ENCODE results near the gene UGT1A5. TPM values are rescaled to one million over a fixed set of nuclear protein-coding genes. Genes with fewer than 3 reads are reported as not detected.

The UGT1A5 gene
- total and polyA plus RNA-seq, 8 donors = not detected

DNA sequence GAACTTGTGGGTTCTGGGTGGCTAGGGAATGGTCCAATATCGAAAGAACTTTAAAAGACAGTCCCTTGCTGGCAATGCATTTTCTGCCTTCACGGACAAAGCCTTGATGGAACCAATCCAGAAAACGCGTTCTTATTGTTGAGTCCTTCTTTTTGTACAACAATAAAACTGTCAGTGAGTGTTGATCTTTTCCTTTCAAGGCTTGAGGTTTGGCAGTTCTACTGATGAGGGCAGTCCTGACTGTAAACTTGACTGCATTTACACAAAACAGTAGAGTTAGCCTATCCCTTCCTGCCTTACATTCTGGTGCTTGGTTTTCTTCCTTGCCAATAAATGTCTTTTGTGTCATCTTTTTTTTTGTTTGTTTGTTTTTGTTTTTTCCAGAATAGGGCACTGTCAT, 33.5 kb upstream of the UGT1A5 start:
- no peak for FAIRE-seq
- 54 to 59% methylated on average over 4 of the region's 4 CpGs for WGBS, 2 donors
- no peak for ATAC-seq

DNA sequence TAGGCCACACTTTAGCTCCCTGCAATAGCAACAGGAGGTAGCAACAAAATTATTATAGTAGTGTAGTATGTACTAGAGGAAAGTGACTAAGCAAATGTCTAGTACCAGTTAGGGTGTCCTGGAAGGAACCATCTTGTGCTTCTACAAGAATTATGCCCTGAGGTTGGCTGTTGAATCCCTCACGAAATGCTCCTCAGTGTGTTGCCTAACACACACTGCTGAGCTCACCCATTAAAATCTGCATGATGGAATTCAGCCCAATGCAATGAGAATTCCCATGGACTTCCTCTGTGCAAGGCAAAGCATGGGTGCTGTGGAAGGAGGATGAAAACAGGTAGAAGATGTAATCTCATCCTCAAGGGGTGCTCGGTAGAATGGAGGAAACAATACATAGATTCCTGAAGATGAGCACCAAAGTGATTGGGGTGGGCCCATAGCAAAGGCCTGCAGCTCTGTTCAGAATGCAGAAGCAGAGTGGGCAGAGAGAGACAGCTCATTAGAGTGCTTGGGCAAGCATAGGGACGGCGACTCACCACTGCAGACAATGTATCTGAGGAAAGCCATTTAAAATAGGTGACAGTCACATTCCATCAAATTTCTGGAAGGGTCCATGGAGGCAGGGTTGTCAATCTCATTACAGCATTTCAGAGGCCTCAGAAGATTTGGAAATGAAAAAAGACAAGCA, 32.2 kb upstream of the UGT1A5 start:
- 83 to 85% methylated on average over 4 of the region's 4 CpGs for WGBS, 2 donors
- Histone ChIP-seq H3K27me3 (no peaks in the 10 kb centered on the region), H3K4me1 (no peaks in the 10 kb centered on the region), H3K9me3 (no peaks in the 10 kb centered on the region), H3K27ac (no peak overlapping the region), H3K4me3 (no peak overlapping the region), H3K36me3 (no peaks in the 10 kb centered on the region)
- FAIRE-seq = no peak
- no peak for DNase-seq
- intact Hi-C loops (cut with DNase I) = no loop called here
- ATAC-seq = no peak
- TF ChIP-seq, protein P1, sequence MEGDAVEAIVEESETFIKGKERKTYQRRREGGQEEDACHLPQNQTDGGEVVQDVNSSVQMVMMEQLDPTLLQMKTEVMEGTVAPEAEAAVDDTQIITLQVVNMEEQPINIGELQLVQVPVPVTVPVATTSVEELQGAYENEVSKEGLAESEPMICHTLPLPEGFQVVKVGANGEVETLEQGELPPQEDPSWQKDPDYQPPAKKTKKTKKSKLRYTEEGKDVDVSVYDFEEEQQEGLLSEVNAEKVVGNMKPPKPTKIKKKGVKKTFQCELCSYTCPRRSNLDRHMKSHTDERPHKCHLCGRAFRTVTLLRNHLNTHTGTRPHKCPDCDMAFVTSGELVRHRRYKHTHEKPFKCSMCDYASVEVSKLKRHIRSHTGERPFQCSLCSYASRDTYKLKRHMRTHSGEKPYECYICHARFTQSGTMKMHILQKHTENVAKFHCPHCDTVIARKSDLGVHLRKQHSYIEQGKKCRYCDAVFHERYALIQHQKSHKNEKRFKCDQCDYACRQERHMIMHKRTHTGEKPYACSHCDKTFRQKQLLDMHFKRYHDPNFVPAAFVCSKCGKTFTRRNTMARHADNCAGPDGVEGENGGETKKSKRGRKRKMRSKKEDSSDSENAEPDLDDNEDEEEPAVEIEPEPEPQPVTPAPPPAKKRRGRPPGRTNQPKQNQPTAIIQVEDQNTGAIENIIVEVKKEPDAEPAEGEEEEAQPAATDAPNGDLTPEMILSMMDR (IDR thresholded peaks at IDR 0.05) = no peak

More for the DNA sequence above, 33.5 kb upstream of the UGT1A5 start:
- no peak for DNase-seq
- H3K9me3 ChIP-seq = no peaks in the 10 kb centered on the region
- TF ChIP-seq, protein P1 (IDR thresholded peaks at IDR 0.05) = no peak
- no peak overlapping the region for H3K27ac ChIP-seq
- H3K36me3 ChIP-seq = no peaks in the 10 kb centered on the region
- intact Hi-C loops (cut with DNase I) = no loop called here
- H3K27me3 ChIP-seq = no peaks in the 10 kb centered on the region
- H3K4me1 ChIP-seq = no peaks in the 10 kb centered on the region
- H3K4me3 ChIP-seq = no peak overlapping the region

DNA sequence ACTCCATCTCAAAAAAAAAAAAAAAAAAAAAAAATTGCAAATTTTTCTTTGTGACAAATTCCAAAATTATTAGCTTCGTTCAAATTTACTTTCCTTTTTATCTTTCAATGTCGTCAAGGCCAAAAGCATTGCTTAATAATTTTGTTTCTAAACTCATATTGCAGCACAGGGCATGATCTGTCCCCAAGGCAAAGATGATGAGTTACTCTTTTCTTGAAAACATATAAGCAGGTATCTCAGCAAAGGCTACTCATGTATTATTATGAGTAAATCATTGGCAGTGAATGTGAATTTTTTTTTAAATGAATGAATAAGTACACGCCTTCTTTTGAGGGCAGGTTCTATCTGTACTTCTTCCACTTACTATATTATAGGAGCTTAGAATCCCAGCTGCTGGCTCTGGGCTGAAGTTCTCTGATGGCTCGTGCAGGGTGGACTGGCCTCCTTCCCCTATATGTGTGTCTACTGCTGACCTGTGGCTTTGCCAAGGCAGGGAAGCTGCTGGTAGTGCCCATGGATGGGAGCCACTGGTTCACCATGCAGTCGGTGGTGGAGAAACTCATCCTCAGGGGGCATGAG, 31.1 kb upstream of the UGT1A5 start, which contains the start of gene UGT1A7:
Gene UGT1A7 (plus strand): TSS at position 381 of the 579 bp plus-strand sequence. CDS start 37 bp downstream, at position 418.
- Histone ChIP-seq H3K4me1 (no peaks in the 10 kb centered on the region), H3K27me3 (no peaks in the 10 kb centered on the region), H3K9me3 (no peaks in the 10 kb centered on the region), H3K4me3 (no peak within 1 kb of the TSS), H3K27ac (no peak within 1 kb of the TSS), H3K36me3 (no peaks in the 10 kb centered on the region)
- TF ChIP-seq, protein P1 (IDR thresholded peaks at IDR 0.05) = no peak
- no peak for DNase-seq
- no peak for FAIRE-seq
- intact Hi-C loops (cut with DNase I) = no loop called here
- 47 to 59% methylated on average over 5 of the region's 5 CpGs for WGBS, 2 donors
- no peak for ATAC-seq

DNA sequence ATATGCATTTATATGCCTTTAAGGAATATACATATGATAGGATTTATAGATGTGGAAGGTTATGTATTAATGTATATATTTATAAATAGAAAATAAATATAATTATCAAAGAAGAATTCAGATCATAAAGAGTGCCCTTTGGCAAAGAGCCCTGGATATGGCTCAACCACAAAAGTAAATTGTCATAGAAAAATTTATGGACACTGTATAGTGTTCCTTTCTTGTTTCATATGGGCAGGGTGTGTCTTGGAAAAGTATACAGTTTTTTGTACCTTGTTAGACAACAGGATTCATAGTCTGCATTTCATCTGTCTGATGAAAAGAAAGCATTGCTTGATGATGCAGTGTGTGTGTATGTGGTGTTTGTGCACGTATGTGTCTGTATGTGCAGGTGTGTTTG, 28.1 kb upstream of the UGT1A5 start:
- no peak overlapping the region for H3K27ac ChIP-seq
- no peaks in the 10 kb centered on the region for H3K36me3 ChIP-seq
- H3K27me3 ChIP-seq = no peaks in the 10 kb centered on the region
- FAIRE-seq = no peak
- no peak for ATAC-seq
- no peaks in the 10 kb centered on the region for H3K9me3 ChIP-seq
- no peak overlapping the region for H3K4me3 ChIP-seq
- DNase-seq = no peak
- TF ChIP-seq, protein P1 (IDR thresholded peaks at IDR 0.05) = no peak
- WGBS, 2 donors = 64 to 75% methylated on average over 1 of the region's 1 CpG
- no peaks in the 10 kb centered on the region for H3K4me1 ChIP-seq
- intact Hi-C loops (cut with DNase I) = no loop called here

DNA sequence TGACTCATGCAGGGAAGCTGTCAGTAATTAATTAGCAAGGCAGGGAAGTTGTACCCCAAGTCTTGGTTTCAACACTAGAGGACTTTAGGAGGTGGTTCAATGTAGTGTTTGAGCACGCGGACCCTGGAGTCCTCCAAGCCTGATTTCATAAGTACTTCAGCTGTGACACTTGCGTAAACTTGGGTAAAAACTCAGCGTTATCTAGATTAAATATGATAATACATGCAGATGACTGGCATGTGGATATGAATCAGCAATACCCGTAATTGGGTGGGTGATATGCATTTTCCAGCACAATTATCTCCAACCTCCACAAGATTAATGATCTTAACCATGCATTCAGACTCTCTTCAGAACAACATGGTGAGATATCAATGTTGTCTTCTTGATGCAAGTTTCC, 25.8 kb upstream of the UGT1A5 start:
- Histone ChIP-seq H3K4me1 (no peaks in the 10 kb centered on the region), H3K27me3 (no peaks in the 10 kb centered on the region), H3K36me3 (no peaks in the 10 kb centered on the region), H3K9me3 (no peaks in the 10 kb centered on the region), H3K4me3 (no peak overlapping the region), H3K27ac (no peak overlapping the region)
- 68 to 81% methylated on average over 5 of the region's 5 CpGs for WGBS, 2 donors
- DNase-seq (no peak), ATAC-seq (no peak), FAIRE-seq (no peak)
- TF ChIP-seq, protein P1 (IDR thresholded peaks at IDR 0.05) = no peak
- intact Hi-C loops (cut with DNase I) = no loop called here

All from pancreas (tissue), 10 donors.